ENCODE data around the gene VEGFB. TPM values are rescaled to one million over a fixed set of nuclear protein-coding genes. Genes with fewer than 3 reads are reported as not detected.

VEGFB gene
- total and polyA plus RNA-seq, 2 donors (not counting 3 experiments of a cell fraction or from before 2014, with no cell fraction given) = 19.3 to 98.1 TPM

GRCh38 chr11:64258946-64259532 lies 24.7 kb downstream of the VEGFB start:
- peaks cover 18 to 44% of the 10 kb centered on the region in 2 experiments for H3K36me3 ChIP-seq (ENCODE audit: control insufficient read depth in 2 of 2, extremely low read depth in 1 of 2, insufficient read depth in 2 of 2, low read length in 2 of 2)

More at GRCh38 chr11:64258946-64259532, 24.7 kb downstream of the VEGFB start:
- H3K9me3 ChIP-seq (replicated peaks; ENCODE audit: control insufficient read depth, insufficient read depth, low read length) = no peaks in the 10 kb centered on the region
- BruUV-seq (replicated peaks) = no TSS peak
- no peaks in the 10 kb centered on the region for H3K27me3 ChIP-seq (ENCODE audit: control insufficient read depth in 2 of 2, insufficient read depth in 2 of 2, low read length in 2 of 2)
- no peak overlapping the region for H3K4me3 ChIP-seq (replicated peaks in 1 of 3; ENCODE audit: insufficient read depth in 1 of 3, low read depth in 1 of 3, low read length in 3 of 3)
- no peak overlapping the region for H3K9ac ChIP-seq (replicated peaks; ENCODE audit: extremely low read depth, insufficient read depth, low read length)
- no peak overlapping the region for H3K27ac ChIP-seq (ENCODE audit: insufficient read depth, low read depth, low read length)
- no peak overlapping the region for H3K4me2 ChIP-seq (ENCODE audit: insufficient read depth, low read length)
- peaks cover 15% of the 10 kb centered on the region for H3K4me1 ChIP-seq (ENCODE audit: control insufficient read depth, extremely low read depth, insufficient read depth, low read length)
- no peaks in the 10 kb centered on the region for H4K20me1 ChIP-seq (replicated peaks; ENCODE audit: control insufficient read depth, extremely low read depth, insufficient read depth, low read length)
- FAIRE-seq = no peak
- POLR2A ChIA-PET = no interaction called here
- intact Hi-C loops (cut with micrococcal nuclease) = no loop called here
- dilution Hi-C loops (cut with MboI; ENCODE audit: extremely low pct_ligation_motif_present, low sequenced_read_pairs) = no loop called here
- CTCF ChIA-PET = interaction anchor here (0.7 to 0.9 kb wide), 4 partner anchors 9 to 55 kb away, joined by 3 read pairs; partner anchors contain the start of gene CATSPERZ
- TF ChIP-seq GATA2 (IDR thresholded peaks at IDR 0.05; ENCODE audit: insufficient read depth, insufficient read length, low read depth, low read length) (no peak), POLR2A (IDR thresholded peaks at IDR 0.05; ENCODE audit: low read depth, low read length) (no peak), FOS (IDR thresholded peaks at IDR 0.05; ENCODE audit: borderline replicate concordance, insufficient read depth, low read length) (no peak), MYC (IDR thresholded peaks at IDR 0.05; ENCODE audit: low read depth, low read length) (no peak), POLR2AphosphoS5 (IDR thresholded peaks at IDR 0.05; ENCODE audit: insufficient read depth, low read depth, low read length) (no peak), JUN (IDR thresholded peaks at IDR 0.05; ENCODE audit: borderline replicate concordance, insufficient read depth, insufficient read length, low read depth) (no peak), EZH2 (IDR thresholded peaks at IDR 0.05; ENCODE audit: borderline replicate concordance, low read depth, low read length, severe bottlenecking) (no peak), MAX (IDR thresholded peaks at IDR 0.05; ENCODE audit: insufficient read depth, insufficient read length) (no peak), CTCF (IDR thresholded peaks at IDR 0.05; ENCODE audit: extremely low read depth in 1 of 2, insufficient read depth in 1 of 2, low read depth in 1 of 2, low read length in 2 of 2) (no peak)
- no peak for DNase-seq (ENCODE audit: low read depth, low spot score)
- peaks cover 8% of the 10 kb centered on the region for H3K79me2 ChIP-seq (ENCODE audit: control insufficient read depth, insufficient read depth, low read length)
- H3K9me1 ChIP-seq (replicated peaks; ENCODE audit: control insufficient read depth, extremely low read depth, insufficient read depth, low read length) = no peaks in the 10 kb centered on the region
- no peak overlapping the region for H2AFZ ChIP-seq (ENCODE audit: low read depth, low read length)
